Prostate gland (tissue), 2 donors: Measurements from ENCODE around the gene DOCK4. TPM values are rescaled to one million over a fixed set of nuclear protein-coding genes. Genes with fewer than 3 reads are reported as not detected.

Experiments
- DNase-seq: peaks from one replicate; pipeline ENCODE4 v3.0.0-alpha.2; 2019; ENCODE audit warnings: low spot score
- H3K27ac ChIP-seq, 2 donors: fragments of 200-600 bp; sonication (generic); 2 replicates each; pipeline ENCODE4 v1.5.1; 2017 to 2019
- H3K27me3 ChIP-seq: fragments of 200-600 bp; sonication (generic); replicated peaks from 2 replicates; pipeline ENCODE4 v1.5.1; 2019; ENCODE audit not compliant: insufficient read depth
- H3K36me3 ChIP-seq, 2 donors: fragments of 200-600 bp; sonication (generic); 1 replicate in 1 of 2; 2 replicates in 1 of 2; pipeline versions ENCODE4 v1.5.1 to v1.8.1; 2017 to 2019
- H3K4me1 ChIP-seq: fragments of 200-600 bp; sonication (generic); replicated peaks from 2 replicates; pipeline ENCODE4 v1.5.1; 2019
- H3K4me3 ChIP-seq, 2 donors: fragments of 200-600 bp; sonication (generic); 2 replicates each; pipeline ENCODE4 v1.5.1; 2017 to 2019
- H3K9me3 ChIP-seq: fragments of 200-600 bp; sonication (generic); 2 replicates; pipeline ENCODE4 v1.5.1; 2017
- CTCF ChIP-seq, 4 experiments: fragments of 200-600 bp in 2 of 4; fragments of 450-650 bp in 2 of 4; sonication (generic) in 2 of 4; IDR thresholded peaks; 1 replicate in 3 of 4; 2 replicates in 1 of 4; pipeline ENCODE4 v1.5.1; 2016 to 2019; ENCODE audit warnings: antibody characterized with exemption in 4 of 4, mild to moderate bottlenecking in 2 of 4, moderate library complexity in 2 of 4
- POLR2A ChIP-seq: fragments of 450-650 bp; IDR thresholded peaks from one replicate; pipeline ENCODE4 v1.6.1; 2016; ENCODE audit warnings: antibody characterized with exemption, mild to moderate bottlenecking
- POLR2AphosphoS5 ChIP-seq: sonication (generic); formaldehyde crosslinking; IDR thresholded peaks from one replicate; pipeline ENCODE4 v1.6.1; 2017; ENCODE audit warnings: antibody characterized with exemption
- WGBS: methylation state at CpG from one replicate; pipeline ENCODE4 v1.1.5; 2018; 5-methylcytosine and 5-hydroxymethylcytosine counted together
- intact Hi-C: fragments of 100-400 bp; cut with DNase I; formaldehyde crosslinking; loops from one replicate; pipeline ENCODE4 v1.14.2; 2022
- total RNA-seq, 2 donors: library from RNA; depleted of rRNA; stranded (reverse); fragments of >200 nt; gene quantifications; one replicate each; pipeline ENCODE4 v1.1.0, GENCODE V29; 2016

The DOCK4 gene
- total RNA-seq, 2 donors from 2014 or later, result 21.8 to 37.4 TPM

DNA sequence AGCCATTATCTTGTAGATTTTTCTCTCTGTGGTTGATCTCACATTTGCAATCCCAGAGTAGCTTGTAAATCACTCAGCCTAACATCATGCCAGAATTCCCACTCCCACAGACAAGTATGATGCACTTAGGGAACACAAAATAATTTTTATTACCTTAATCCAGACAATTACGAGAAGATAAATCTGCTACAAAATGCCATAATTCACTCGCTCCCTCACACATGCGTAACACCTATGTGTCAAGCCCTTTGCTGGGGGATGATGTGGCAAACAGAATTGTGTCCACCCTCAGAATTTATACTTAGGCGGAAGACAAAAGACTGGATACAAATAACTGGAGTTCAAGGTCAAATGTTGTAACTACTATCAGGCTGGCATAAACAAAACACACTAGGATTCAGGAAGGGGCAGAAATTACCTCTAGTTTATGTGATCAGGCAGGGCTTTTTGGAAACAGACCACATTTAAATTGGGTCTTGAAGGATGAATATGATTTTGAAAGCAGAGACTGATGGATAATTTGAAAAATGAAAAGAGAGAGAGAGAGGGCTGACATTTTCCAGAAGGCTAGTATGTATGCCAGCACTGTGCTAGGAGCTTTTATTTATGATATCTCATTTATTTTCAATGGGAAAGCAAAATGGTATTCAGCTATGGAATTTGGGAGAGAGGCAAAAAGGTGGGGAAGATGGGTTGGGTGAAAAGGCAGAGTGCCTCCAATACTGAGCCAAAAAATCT, 69.8 kb downstream of the DOCK4 start:
- intact Hi-C loops, result no loop called here
- no peak for DNase-seq
- 43% methylated on average over 4 of the region's 4 CpGs for WGBS
- Histone ChIP-seq H3K4me1 (no peaks in the 10 kb centered on the region), H3K27ac (no peak overlapping the region), H3K4me3 (no peak overlapping the region), H3K27me3 (no peaks in the 10 kb centered on the region), H3K9me3 (no peaks in the 10 kb centered on the region), H3K36me3 (no peaks in the 10 kb centered on the region)
- TF ChIP-seq CTCF (IDR thresholded peaks at IDR 0.05) (no peak), POLR2A (no peak), POLR2AphosphoS5 (no peak)

GRCh38 chr7:112135815-112136214, 70.4 kb downstream of the DOCK4 start:
- TF ChIP-seq POLR2AphosphoS5, result no peak
- no peak for TF ChIP-seq CTCF (IDR thresholded peaks at IDR 0.05)
- TF ChIP-seq POLR2A, result no peak
- no peaks in the 10 kb centered on the region for H3K36me3 ChIP-seq
- H3K9me3 ChIP-seq, result no peaks in the 10 kb centered on the region
- no peaks in the 10 kb centered on the region for H3K4me1 ChIP-seq
- no peak overlapping the region for H3K27ac ChIP-seq
- no peak overlapping the region for H3K4me3 ChIP-seq
- no peaks in the 10 kb centered on the region for H3K27me3 ChIP-seq
- 18% methylated on average over 1 of the region's 1 CpG for WGBS
- no peak for DNase-seq
- intact Hi-C loops, result no loop called here

GRCh38 chr7:112134039-112134438, 72.2 kb downstream of the DOCK4 start:
- Histone ChIP-seq H3K27ac (no peak overlapping the region), H3K4me3 (no peak overlapping the region), H3K36me3 (no peaks in the 10 kb centered on the region), H3K4me1 (peaks cover 7% of the 10 kb centered on the region), H3K9me3 (no peaks in the 10 kb centered on the region), H3K27me3 (no peaks in the 10 kb centered on the region)
- DNase-seq, result no peak
- intact Hi-C loops, result no loop called here
- 84% methylated on average over 3 of the region's 3 CpGs for WGBS
- no peak for TF ChIP-seq POLR2A
- no peak for TF ChIP-seq POLR2AphosphoS5
- TF ChIP-seq CTCF (IDR thresholded peaks at IDR 0.05), result no peak

- intact Hi-C loops, result no loop called here
- H3K36me3 ChIP-seq, result no peaks in the 10 kb centered on the region
- H3K27me3 ChIP-seq, result no peaks in the 10 kb centered on the region
- TF ChIP-seq CTCF (IDR thresholded peaks at IDR 0.05) (no peak), POLR2A (no peak), POLR2AphosphoS5 (no peak)
- H3K9me3 ChIP-seq, result no peaks in the 10 kb centered on the region
- H3K4me1 ChIP-seq, result peaks cover 7% of the 10 kb centered on the region
- WGBS, result 92% methylated on average over 7 of the region's 7 CpGs
- H3K4me3 ChIP-seq, result no peak overlapping the region
- H3K27ac ChIP-seq, result no peak overlapping the region
- no peak for DNase-seq
Observed at GRCh38 chr7:112133328-112133727, 72.9 kb downstream of the DOCK4 start.

GRCh38 chr7:112132051-112132694, 74.0 kb downstream of the DOCK4 start:
- Histone ChIP-seq H3K4me1 (peaks cover 7% of the 10 kb centered on the region), H3K27me3 (no peaks in the 10 kb centered on the region), H3K9me3 (no peaks in the 10 kb centered on the region), H3K36me3 (no peaks in the 10 kb centered on the region), H3K4me3 (no peak overlapping the region), H3K27ac (no peak overlapping the region)
- TF ChIP-seq POLR2AphosphoS5 (no peak), POLR2A (no peak), CTCF (IDR thresholded peaks at IDR 0.05) (no peak)
- intact Hi-C loops, result no loop called here
- no peak for DNase-seq
- WGBS, result 74% methylated on average over 4 of the region's 4 CpGs
